GM18526 (cell line): ENCODE measurements around the gene GGTLC1.

Experiments used
- POLR2A ChIP-seq: IDR thresholded peaks from 3 replicates; pipeline ENCODE4 v1.6.1; 2011; ENCODE audit not compliant: insufficient read length; ENCODE audit errors: extremely low read depth

The GGTLC1 gene

GRCh38 chr20:23954008-23954745 is 34.4 kb downstream of the GGTLC1 start:
- no peak for TF ChIP-seq POLR2A

DNA sequence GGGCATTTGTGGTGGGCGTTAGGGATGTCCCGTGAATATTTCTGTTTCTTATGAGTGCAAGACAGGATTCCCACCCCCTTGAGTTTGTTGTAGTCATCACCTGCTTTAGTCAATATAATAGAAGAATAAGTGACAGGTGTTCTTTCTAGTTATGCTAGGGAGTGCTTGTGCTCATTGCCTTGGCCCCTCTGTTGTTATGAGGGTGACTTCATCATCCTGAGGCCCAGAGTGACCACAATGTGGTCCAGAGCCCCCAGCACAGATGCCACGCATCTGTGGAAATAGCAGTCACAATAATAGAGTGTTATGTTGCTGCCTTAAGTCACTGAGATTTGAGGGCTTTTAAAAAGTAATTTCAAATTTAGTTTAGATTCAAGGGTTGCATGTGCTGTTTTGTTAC is 42.4 kb downstream of the GGTLC1 start:
- no peak for TF ChIP-seq POLR2A

- no peak for TF ChIP-seq POLR2A
These were observed 45.3 kb downstream of the GGTLC1 start for GRCh38 chr20:23943304-23943703.

DNA sequence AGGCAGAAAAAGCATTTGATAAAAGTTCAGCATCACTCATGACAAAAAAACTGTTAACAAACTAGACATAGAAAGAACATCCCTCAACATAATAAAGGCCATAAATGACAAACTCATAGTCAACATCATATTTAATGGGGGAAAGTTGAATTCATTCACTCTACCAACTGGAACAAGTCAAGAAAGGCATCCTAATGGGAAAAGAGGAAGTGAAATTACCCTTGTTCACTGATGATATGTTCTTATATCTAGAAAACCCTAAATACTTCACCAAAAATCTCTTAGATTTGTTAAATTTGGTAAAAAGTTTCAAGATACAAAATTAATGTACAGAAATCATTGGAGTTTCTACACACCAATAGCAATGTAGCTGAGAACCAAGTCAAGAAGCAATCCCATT is 48.9 kb downstream of the GGTLC1 start:
- TF ChIP-seq POLR2A, result no peak

GRCh38 chr20:23939063-23939462 is 49.5 kb downstream of the GGTLC1 start:
- no peak for TF ChIP-seq POLR2A

GRCh38 chr20:23938118-23938438 is 50.5 kb downstream of the GGTLC1 start:
- no peak for TF ChIP-seq POLR2A

DNA sequence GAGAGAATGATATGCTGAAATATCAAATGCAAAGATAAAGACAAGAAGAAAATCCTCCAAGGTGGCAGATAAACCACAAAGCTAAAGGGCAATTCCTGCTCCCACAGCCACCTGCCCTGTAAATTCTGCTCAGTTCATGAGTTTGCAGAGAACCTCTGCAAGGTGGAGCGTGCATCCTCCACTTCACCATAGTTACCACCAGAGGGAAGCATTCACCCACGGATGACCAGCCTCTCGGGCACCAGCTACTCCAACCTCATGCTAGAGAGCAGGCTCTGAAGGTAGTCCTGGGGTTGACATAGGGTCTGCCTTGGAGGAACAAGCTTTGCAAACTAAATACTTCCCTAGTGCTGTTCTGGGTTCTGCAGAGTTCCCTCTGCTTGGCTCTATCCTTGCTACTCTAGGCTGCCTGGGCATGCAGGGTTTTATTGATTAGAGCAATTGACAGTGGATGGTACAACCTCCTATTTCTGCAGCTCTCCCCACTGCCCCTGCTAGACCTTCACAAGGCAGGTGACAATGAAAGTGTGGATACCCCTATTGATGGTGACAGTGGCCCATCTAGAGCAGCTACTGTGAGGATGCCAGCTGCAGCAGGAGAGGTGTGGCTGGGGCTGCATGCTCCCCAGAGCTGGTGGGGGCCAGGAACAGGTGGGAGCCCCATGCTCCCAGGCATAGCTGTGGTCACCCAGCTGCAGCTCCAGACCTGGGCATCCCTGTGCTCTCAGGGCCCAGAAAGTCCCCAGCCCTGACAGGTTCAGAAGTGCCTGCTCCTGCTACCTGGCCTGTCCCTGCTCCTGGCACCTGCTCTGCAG is 51.1 kb downstream of the GGTLC1 start:
- no peak for TF ChIP-seq POLR2A
